ENCODE data around the gene NFIX. TPM values are rescaled to one million over a fixed set of nuclear protein-coding genes. Genes with fewer than 3 reads are reported as not detected.

The NFIX gene
- total and polyA plus RNA-seq, 9 of the 15 experiments (the other 6 are each of a cell fraction or from before 2014, with no cell fraction given), result 0.28 to 26.8 (median 5.4) TPM

- TF ChIP-seq RNF2 (IDR thresholded peaks at IDR 0.05) (0 out of 2 replicates have a peak, but pooled peaks have one; percentile 24), ZBED1 (IDR thresholded peaks at IDR 0.05) (no peak), ETS2 (tag; IDR thresholded peaks at IDR 0.05; ENCODE audit: borderline replicate concordance, poor library complexity, severe bottlenecking) (no peak), PKNOX1 (IDR thresholded peaks at IDR 0.05) (no peak), CBX1 (IDR thresholded peaks at IDR 0.05; ENCODE audit: low read depth) (no peak), XRCC3 (IDR thresholded peaks at IDR 0.05) (no peak), STAT5B (CRISPR knock-in tag; IDR thresholded peaks at IDR 0.05) (no peak), TBP (optimal IDR thresholded peaks at IDR 0.05; ENCODE audit: low read depth, low read length) (no peak), SPI1 (IDR thresholded peaks at IDR 0.05; ENCODE audit: borderline replicate concordance, low read depth, low read length) (no peak), ZNF184 (CRISPR knock-in tag; IDR thresholded peaks at IDR 0.05) (no peak), ZNF766 (CRISPR knock-in tag; conservative IDR thresholded peaks at IDR 0.05) (0 out of 2 replicates have a peak, but pooled peaks have one; percentile 29), EP300 (IDR thresholded peaks at IDR 0.05; ENCODE audit: low read length) (no peak), TBL1XR1 (IDR thresholded peaks at IDR 0.05; ENCODE audit: low read length in 2 of 2) (no peak), HOMEZ (CRISPR knock-in tag; IDR thresholded peaks at IDR 0.05) (no peak), ZNF395 (CRISPR knock-in tag; IDR thresholded peaks at IDR 0.05) (no peak), ZNF3 (CRISPR knock-in tag; IDR thresholded peaks at IDR 0.05) (no peak), ZBTB1 (CRISPR knock-in tag; IDR thresholded peaks at IDR 0.05; ENCODE audit: borderline replicate concordance, low read depth) (no peak), NFRKB (IDR thresholded peaks at IDR 0.05; ENCODE audit: low read depth) (no peak), RFX5 (IDR thresholded peaks at IDR 0.05; ENCODE audit: low read depth, low read length) (no peak), MLLT1 (IDR thresholded peaks at IDR 0.05) (no peak), CBX2 (IDR thresholded peaks at IDR 0.05; ENCODE audit: insufficient read depth, low read length, poor library complexity, severe bottlenecking) (no peak), PYGO2 (tag; IDR thresholded peaks at IDR 0.05) (no peak), STAT5A (IDR thresholded peaks at IDR 0.05; ENCODE audit: borderline replicate concordance, low read length) (no peak), POLR2G (IDR thresholded peaks at IDR 0.05; ENCODE audit: low read depth, low read length) (peak; percentile 72; the same call in 1 of the 2 replicates), ZNF232 (CRISPR knock-in tag; IDR thresholded peaks at IDR 0.05) (no peak)
These were observed 105.7 kb downstream of the NFIX start (continued) for GRCh38 chr19:13100841-13101589.
